MM.1S (cell line): Measurements from ENCODE around the gene SMAD3.

Experiments
- DNase-seq: peaks from one replicate; pipeline ENCODE4 v3.0.0-alpha.2; 2015
- H2AFZ ChIP-seq: fragments of 300-600 bp; sonication (generic); 2 replicates; pipeline ENCODE4 v1.6.0; 2016; ENCODE audit warnings: antibody characterized with exemption, low read length
- H3F3A ChIP-seq: fragments of 300-600 bp; sonication (generic); 2 replicates; pipeline ENCODE4 v1.6.1; 2016; ENCODE audit warnings: mild to moderate bottlenecking, antibody characterized with exemption, low read length, moderate library complexity, mixed read lengths; ENCODE audit not compliant: insufficient read depth
- H3K27ac ChIP-seq: fragments of 300-600 bp; sonication (generic); 2 replicates; pipeline ENCODE4 v1.5.1; 2016; ENCODE audit warnings: mild to moderate bottlenecking, low read length
- H3K27me3 ChIP-seq: fragments of 300-600 bp; sonication (generic); replicated peaks from 2 replicates; pipeline ENCODE4 v1.6.0; 2016; ENCODE audit warnings: low read length; ENCODE audit not compliant: insufficient read depth
- H3K36me3 ChIP-seq: fragments of 300-600 bp; sonication (generic); replicated peaks from 2 replicates; pipeline ENCODE4 v1.6.1; 2016; ENCODE audit warnings: mild to moderate bottlenecking, low read length, mixed read lengths; ENCODE audit not compliant: insufficient read depth
- H3K4me1 ChIP-seq: fragments of 300-600 bp; sonication (generic); 2 replicates; pipeline ENCODE4 v1.6.1; 2016; ENCODE audit warnings: low read length, mixed read lengths
- H3K4me2 ChIP-seq: fragments of 300-600 bp; sonication (generic); 2 replicates; pipeline ENCODE4 v1.6.0; 2016; ENCODE audit warnings: low read depth, low read length
- H3K4me3 ChIP-seq: fragments of 300-600 bp; sonication (generic); 2 replicates; pipeline ENCODE4 v1.5.1; 2016; ENCODE audit warnings: low read length, mixed read lengths
- H3K79me2 ChIP-seq: fragments of 300-600 bp; sonication (generic); 2 replicates; pipeline ENCODE4 v1.6.1; 2016; ENCODE audit warnings: mixed run types, low read length, mixed read lengths
- H3K9ac ChIP-seq: fragments of 300-600 bp; sonication (generic); 2 replicates; pipeline ENCODE4 v1.6.1; 2016; ENCODE audit warnings: low read length, mixed read lengths
- H3K9me2 ChIP-seq: fragments of 300-600 bp; sonication (generic); replicated peaks from 2 replicates; pipeline ENCODE4 v1.6.1; 2016; ENCODE audit warnings: mild to moderate bottlenecking, low read length, mixed read lengths; ENCODE audit not compliant: insufficient read depth
- H3K9me3 ChIP-seq: fragments of 300-600 bp; sonication (generic); replicated peaks from 2 replicates; pipeline ENCODE4 v1.6.1; 2016; ENCODE audit warnings: mild to moderate bottlenecking, low read length, mixed read lengths; ENCODE audit not compliant: insufficient read depth
- H4K20me1 ChIP-seq: fragments of 300-600 bp; sonication (generic); 2 replicates; pipeline ENCODE4 v1.6.1; 2016; ENCODE audit warnings: mild to moderate bottlenecking, low read length, moderate library complexity, mixed read lengths; ENCODE audit not compliant: insufficient read depth
- EZH2 ChIP-seq: fragments of 300-600 bp; sonication (generic); optimal IDR thresholded peaks from 2 replicates; pipeline ENCODE3; 2017; ENCODE audit warnings: low read depth, mild to moderate bottlenecking, antibody characterized with exemption, low read length, mixed read lengths
- EZH2phosphoT487 ChIP-seq: fragments of 300-600 bp; sonication (generic); IDR thresholded peaks from 2 replicates; pipeline ENCODE4 v1.6.1; 2018; ENCODE audit warnings: antibody characterized with exemption, low read length
- TF ChIP-seq, protein P1 (sequence below): fragments of 300-600 bp; sonication (generic); IDR thresholded peaks from 2 replicates; pipeline ENCODE4 v1.5.1; 2016; ENCODE audit warnings: antibody characterized with exemption, low read length, mixed read lengths

Gene SMAD3

GRCh38 chr15:67095912-67096311, 30.5 kb downstream of the SMAD3 start:
- no peaks in the 10 kb centered on the region for H3K36me3 ChIP-seq
- no peak overlapping the region for H3K4me3 ChIP-seq
- no peaks in the 10 kb centered on the region for H3K9me2 ChIP-seq
- TF ChIP-seq EZH2 (no peak), EZH2phosphoT487 (no peak)
- TF ChIP-seq, protein P1, sequence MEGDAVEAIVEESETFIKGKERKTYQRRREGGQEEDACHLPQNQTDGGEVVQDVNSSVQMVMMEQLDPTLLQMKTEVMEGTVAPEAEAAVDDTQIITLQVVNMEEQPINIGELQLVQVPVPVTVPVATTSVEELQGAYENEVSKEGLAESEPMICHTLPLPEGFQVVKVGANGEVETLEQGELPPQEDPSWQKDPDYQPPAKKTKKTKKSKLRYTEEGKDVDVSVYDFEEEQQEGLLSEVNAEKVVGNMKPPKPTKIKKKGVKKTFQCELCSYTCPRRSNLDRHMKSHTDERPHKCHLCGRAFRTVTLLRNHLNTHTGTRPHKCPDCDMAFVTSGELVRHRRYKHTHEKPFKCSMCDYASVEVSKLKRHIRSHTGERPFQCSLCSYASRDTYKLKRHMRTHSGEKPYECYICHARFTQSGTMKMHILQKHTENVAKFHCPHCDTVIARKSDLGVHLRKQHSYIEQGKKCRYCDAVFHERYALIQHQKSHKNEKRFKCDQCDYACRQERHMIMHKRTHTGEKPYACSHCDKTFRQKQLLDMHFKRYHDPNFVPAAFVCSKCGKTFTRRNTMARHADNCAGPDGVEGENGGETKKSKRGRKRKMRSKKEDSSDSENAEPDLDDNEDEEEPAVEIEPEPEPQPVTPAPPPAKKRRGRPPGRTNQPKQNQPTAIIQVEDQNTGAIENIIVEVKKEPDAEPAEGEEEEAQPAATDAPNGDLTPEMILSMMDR = no peak
- H3F3A ChIP-seq = peaks cover 24% of the 10 kb centered on the region
- H2AFZ ChIP-seq = no peak overlapping the region
- DNase-seq = no peak
- no peak overlapping the region for H3K9ac ChIP-seq
- H3K27ac ChIP-seq = no peak overlapping the region
- no peak overlapping the region for H3K4me2 ChIP-seq
- peaks cover 62% of the 10 kb centered on the region for H3K79me2 ChIP-seq
- no peaks in the 10 kb centered on the region for H4K20me1 ChIP-seq
- no peaks in the 10 kb centered on the region for H3K9me3 ChIP-seq
- H3K4me1 ChIP-seq = peaks cover 53% of the 10 kb centered on the region
- no peaks in the 10 kb centered on the region for H3K27me3 ChIP-seq

- Histone ChIP-seq H3F3A (peaks cover 28% of the 10 kb centered on the region), H2AFZ (no peak overlapping the region), H3K27ac (no peak overlapping the region), H3K4me1 (peaks cover 51% of the 10 kb centered on the region), H3K27me3 (no peaks in the 10 kb centered on the region), H3K9ac (no peak overlapping the region), H3K36me3 (no peaks in the 10 kb centered on the region), H3K79me2 (peaks cover 58% of the 10 kb centered on the region), H3K4me2 (no peak overlapping the region), H3K9me3 (no peaks in the 10 kb centered on the region), H3K9me2 (no peaks in the 10 kb centered on the region), H4K20me1 (no peaks in the 10 kb centered on the region), H3K4me3 (no peak overlapping the region)
- no peak for TF ChIP-seq EZH2phosphoT487
- TF ChIP-seq, protein P1 = no peak
- no peak for TF ChIP-seq EZH2
- no peak for DNase-seq
These were observed 31.3 kb downstream of the SMAD3 start for GRCh38 chr15:67096546-67097294.

DNA sequence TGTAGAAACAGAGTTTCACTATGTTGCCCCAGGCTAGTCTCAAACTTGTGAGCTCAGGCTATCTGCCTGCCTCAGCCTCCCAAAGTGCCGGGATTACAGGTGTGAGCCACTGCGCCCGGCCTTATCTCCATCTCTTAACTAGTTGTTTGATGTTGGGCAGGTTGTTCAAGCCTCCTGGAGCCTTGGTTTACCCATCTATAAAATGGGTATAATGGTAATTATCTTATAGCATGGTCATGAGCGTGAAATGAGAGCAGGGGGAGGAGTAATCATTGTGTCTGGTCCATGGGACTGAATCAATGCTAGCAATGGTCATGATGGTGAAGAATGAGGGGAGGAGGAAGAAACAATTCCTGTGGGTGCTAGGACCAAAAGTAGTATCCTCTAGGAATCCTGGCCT, 32.0 kb downstream of the SMAD3 start:
- Histone ChIP-seq H3K9ac (no peak overlapping the region), H3K27ac (no peak overlapping the region), H3K79me2 (peaks cover 51% of the 10 kb centered on the region), H3K4me2 (no peak overlapping the region), H3K9me2 (no peaks in the 10 kb centered on the region), H3K9me3 (no peaks in the 10 kb centered on the region), H3F3A (peaks cover 34% of the 10 kb centered on the region), H2AFZ (no peak overlapping the region), H3K27me3 (no peaks in the 10 kb centered on the region), H4K20me1 (no peaks in the 10 kb centered on the region), H3K4me1 (peaks cover 51% of the 10 kb centered on the region), H3K4me3 (no peak overlapping the region), H3K36me3 (no peaks in the 10 kb centered on the region)
- TF ChIP-seq, protein P1 = no peak
- TF ChIP-seq EZH2 = no peak
- TF ChIP-seq EZH2phosphoT487 = no peak
- no peak for DNase-seq
